Natural killer cell (primary cell): ENCODE results near the gene G6PD. TPM values are rescaled to one million over a fixed set of nuclear protein-coding genes. Genes with fewer than 3 reads are reported as not detected.
"Not testable (repeated sequence)": the region's sequence is repeated elsewhere in the genome, so short reads cannot be mapped to it uniquely, and the experiment has no call there.

Source experiments
- ATAC-seq, 3 donors: fragments of 150-1000 bp in 2 of 3; fragments of 200-7000 bp in 1 of 3; cut with Tn5 transposase; 1 replicate in 1 of 3; 2 replicates in 2 of 3; pipeline ENCODE4 v1.10.0; 2021; ENCODE audit warnings: mild to moderate bottlenecking in 2 of 3, moderate library complexity in 2 of 3
- DNase-seq, 2 donors: peaks; one replicate each; pipeline versions ENCODE4 v3.0.0 to v3.0.0-alpha.2; 2013 to 2021; ENCODE audit warnings: mixed read lengths in 1 of 2
- H3K27ac ChIP-seq: one replicate; pipeline ENCODE4 v1.5.1; 2013; ENCODE audit warnings: mild to moderate bottlenecking, low read length
- H3K27me3 ChIP-seq: one replicate; pipeline ENCODE4 v1.6.1; 2013; ENCODE audit warnings: low read length; ENCODE audit not compliant: control insufficient read depth, insufficient read depth
- H3K36me3 ChIP-seq: one replicate; pipeline ENCODE4 v1.6.1; 2013; ENCODE audit warnings: low read length; ENCODE audit not compliant: control insufficient read depth, insufficient read depth
- H3K4me1 ChIP-seq: one replicate; pipeline ENCODE4 v1.6.1; 2013; ENCODE audit warnings: low read length; ENCODE audit not compliant: control insufficient read depth, insufficient read depth
- H3K4me3 ChIP-seq: one replicate; pipeline ENCODE4 v1.5.1; 2013; ENCODE audit warnings: low read length
- H3K9me3 ChIP-seq: one replicate; pipeline ENCODE4 v1.6.1; 2013; ENCODE audit warnings: low read length; ENCODE audit not compliant: control insufficient read depth, insufficient read depth
- H3K27ac Mint-ChIP-seq, 2 donors: one replicate each; pipeline ENCODE4 v1.8.0; 2022; ENCODE audit warnings: mild to moderate bottlenecking in 2 of 2, mixed read lengths in 2 of 2, moderate library complexity in 1 of 2
- H3K27me3 Mint-ChIP-seq, 2 donors: one replicate each; pipeline ENCODE4 v1.8.0; 2022; ENCODE audit warnings: low read depth in 2 of 2, mixed read lengths in 2 of 2
- H3K36me3 Mint-ChIP-seq: one replicate; pipeline ENCODE4 v1.8.0; 2022; ENCODE audit warnings: mixed read lengths
- H3K4me1 Mint-ChIP-seq, 2 donors: one replicate each; pipeline ENCODE4 v1.8.0; 2022; ENCODE audit warnings: mixed read lengths in 2 of 2
- H3K4me3 Mint-ChIP-seq: one replicate; pipeline ENCODE4 v1.8.0; 2022; ENCODE audit warnings: mild to moderate bottlenecking, moderate library complexity, mixed read lengths
- H3K9me3 Mint-ChIP-seq, 2 donors: one replicate each; pipeline ENCODE4 v1.8.0; 2022; ENCODE audit warnings: mixed read lengths in 2 of 2
- CTCF ChIP-seq: fragments of 200-600 bp; IDR thresholded peaks from one replicate; pipeline ENCODE4 v1.8.0; 2022; ENCODE audit warnings: antibody characterized with exemption
- WGBS: methylation state at CpG from one replicate; pipeline ENCODE4 v1.1.7; 2013; ENCODE audit warnings: missing lambda C conversion rate; ENCODE audit not compliant: insufficient coverage; 5-methylcytosine and 5-hydroxymethylcytosine counted together
- intact Hi-C: fragments of 100-400 bp; cut with micrococcal nuclease; formaldehyde crosslinking; loops from one replicate; pipeline ENCODE4 v1.14.2; 2022
- total RNA-seq, 4 donors: library from RNA; stranded (reverse); fragments of 120-200 nt in 1 of 4; gene quantifications; one replicate each; pipeline versions ENCODE4 v1.2.3 to v1.2.4, GENCODE V29; 2013 to 2022

Gene G6PD
- total RNA-seq, 3 donors from 2014 or later (not counting 1 experiment from before 2014, with no cell fraction given): 184 to 220 (median 197) TPM

- no peaks in the 10 kb centered on the region for H3K9me3 ChIP-seq
- Mint-ChIP-seq H3K4me3 (no peak overlapping the region), H3K27me3 (no peaks in the 10 kb centered on the region), H3K4me1 (no peaks in the 10 kb centered on the region), H3K27ac (no peak overlapping the region), H3K9me3 (no peaks in the 10 kb centered on the region), H3K36me3 (no peaks in the 10 kb centered on the region)
- H3K27me3 ChIP-seq: no peaks in the 10 kb centered on the region
- DNase-seq (no peak), ATAC-seq (no peak)
- peaks cover 3% of the 10 kb centered on the region for H3K36me3 ChIP-seq
- intact Hi-C loops: no loop called here
- H3K27ac ChIP-seq: no peak overlapping the region
- H3K4me3 ChIP-seq: no peak overlapping the region
- H3K4me1 ChIP-seq: no peaks in the 10 kb centered on the region
- TF ChIP-seq CTCF: no peak
- WGBS: 96% methylated on average over 7 of the region's 8 CpGs
Observed at GRCh38 chrX:154502098-154502497, 44.5 kb downstream of the G6PD start.

- H3K4me1 Mint-ChIP-seq, H3K4me1 ChIP-seq, DNase-seq, H3K36me3 Mint-ChIP-seq, ATAC-seq, intact Hi-C loops, H3K36me3 ChIP-seq, H3K9me3 ChIP-seq, H3K9me3 Mint-ChIP-seq, H3K4me3 ChIP-seq, H3K27ac Mint-ChIP-seq, H3K27ac ChIP-seq, H3K27me3 ChIP-seq, H3K27me3 Mint-ChIP-seq, H3K4me3 Mint-ChIP-seq: not testable (repeated sequence)
- WGBS: 98% methylated on average over 6 of the region's 7 CpGs
Observed at GRCh38 chrX:154501423-154501822, 45.2 kb downstream of the G6PD start.

- H3K36me3 ChIP-seq, DNase-seq, H3K9me3 Mint-ChIP-seq, H3K4me3 ChIP-seq, ATAC-seq, H3K4me1 ChIP-seq, H3K27me3 Mint-ChIP-seq, H3K27ac ChIP-seq, H3K36me3 Mint-ChIP-seq, H3K4me1 Mint-ChIP-seq, intact Hi-C loops, H3K9me3 ChIP-seq, H3K4me3 Mint-ChIP-seq, H3K27ac Mint-ChIP-seq, H3K27me3 ChIP-seq: not testable (repeated sequence)
- WGBS: 89% methylated on average over 3 of the region's 4 CpGs
Observed at GRCh38 chrX:154496591-154497137, 50.0 kb downstream of the G6PD start.

GRCh38 chrX:154495472-154495922, 51.1 kb downstream of the G6PD start:
- intact Hi-C loops: no loop called here
- H3K4me1 Mint-ChIP-seq: no peaks in the 10 kb centered on the region
- ATAC-seq: no peak
- no peak overlapping the region for H3K27ac Mint-ChIP-seq
- no peaks in the 10 kb centered on the region for H3K27me3 Mint-ChIP-seq
- no peak for TF ChIP-seq CTCF
- WGBS: 81% methylated on average over 5 of the region's 6 CpGs
- no peaks in the 10 kb centered on the region for H3K36me3 Mint-ChIP-seq
- H3K4me3 Mint-ChIP-seq: no peak overlapping the region
- Histone ChIP-seq H3K4me1 (peaks cover 6% of the 10 kb centered on the region), H3K4me3 (no peak overlapping the region), H3K27ac (no peak overlapping the region), H3K9me3 (no peaks in the 10 kb centered on the region), H3K27me3 (no peaks in the 10 kb centered on the region), H3K36me3 (no peaks in the 10 kb centered on the region)
- H3K9me3 Mint-ChIP-seq: no peaks in the 10 kb centered on the region
- DNase-seq: no peak
